DND-41 (cell line): ENCODE results near the gene SMC1A.
A peak's percentile ranks its signal among the peaks of the same experiment; 100 is the strongest.

ENCODE experiments used
- ATAC-seq: fragments of 200-7000 bp; cut with Tn5 transposase; 3 replicates; pipeline ENCODE4 v1.9.1; 2021; ENCODE audit warnings: low read depth; ENCODE audit not compliant: insufficient read depth
- DNase-seq: peaks from one replicate; pipeline ENCODE4 v3.0.0-alpha.2; 2020
- H2AFZ ChIP-seq: 2 replicates; pipeline ENCODE4 v1.6.0; 2012; ENCODE audit warnings: low read depth, low read length
- H3K27ac ChIP-seq: 2 replicates; pipeline ENCODE4 v1.5.1; 2012; ENCODE audit warnings: low read length, inconsistent platforms
- H3K27me3 ChIP-seq: fragments of 200-600 bp; sonication (generic); 2 replicates; pipeline ENCODE4 v1.6.0; 2012; ENCODE audit warnings: low read length, mild to moderate bottlenecking, inconsistent platforms; ENCODE audit not compliant: insufficient read depth, poor library complexity
- H3K36me3 ChIP-seq: 2 replicates; pipeline ENCODE4 v1.5.1; 2012; ENCODE audit warnings: low read length, inconsistent platforms; ENCODE audit not compliant: insufficient read depth
- H3K4me1 ChIP-seq: 2 replicates; pipeline ENCODE4 v1.5.1; 2012; ENCODE audit warnings: mild to moderate bottlenecking, low read length; ENCODE audit not compliant: insufficient read depth
- H3K4me2 ChIP-seq: 2 replicates; pipeline ENCODE4 v1.6.0; 2012; ENCODE audit warnings: mild to moderate bottlenecking, moderate library complexity, low read length, inconsistent platforms; ENCODE audit not compliant: insufficient read depth
- H3K4me3 ChIP-seq, 2 experiments: fragments of 200-600 bp in 1 of 2; shearing (Covaris generic) in 1 of 2; 2 replicates each; pipeline ENCODE4 v1.5.1; 2012 to 2016; ENCODE audit warnings: inconsistent platforms in 2 of 2, low read length in 2 of 2, mild to moderate bottlenecking in 2 of 2, low read depth in 1 of 2, moderate library complexity in 1 of 2
- H3K79me2 ChIP-seq: 2 replicates; pipeline ENCODE4 v1.6.0; 2012; ENCODE audit warnings: low read length, inconsistent platforms; ENCODE audit not compliant: insufficient read depth
- H3K9ac ChIP-seq: 2 replicates; pipeline ENCODE4 v1.6.0; 2012; ENCODE audit warnings: low read depth, mild to moderate bottlenecking, inconsistent platforms, low read length, moderate library complexity
- H3K9me3 ChIP-seq: 2 replicates; pipeline ENCODE4 v1.5.1; 2012; ENCODE audit warnings: low read length, moderate library complexity, mild to moderate bottlenecking, inconsistent platforms; ENCODE audit not compliant: insufficient read depth, severe bottlenecking
- H4K20me1 ChIP-seq: 2 replicates; pipeline ENCODE4 v1.6.0; 2012; ENCODE audit warnings: low read length; ENCODE audit not compliant: insufficient read depth
- EZH2 ChIP-seq: IDR thresholded peaks from 3 replicates; pipeline ENCODE4 v1.6.1; 2012; ENCODE audit warnings: borderline replicate concordance, low read depth, mild to moderate bottlenecking, moderate library complexity, low read length, inconsistent platforms; ENCODE audit not compliant: severe bottlenecking
- TF ChIP-seq, protein P1 (sequence below): IDR thresholded peaks from 2 replicates; pipeline ENCODE4 v1.5.1; 2012; ENCODE audit warnings: borderline replicate concordance, low read length, moderate library complexity, mild to moderate bottlenecking; ENCODE audit not compliant: poor library complexity, severe bottlenecking; ENCODE audit errors: extremely low read depth

SMC1A gene

GRCh38 chrX:53379008-53379710, 43.3 kb downstream of the SMC1A start:
- TF ChIP-seq, protein P1, sequence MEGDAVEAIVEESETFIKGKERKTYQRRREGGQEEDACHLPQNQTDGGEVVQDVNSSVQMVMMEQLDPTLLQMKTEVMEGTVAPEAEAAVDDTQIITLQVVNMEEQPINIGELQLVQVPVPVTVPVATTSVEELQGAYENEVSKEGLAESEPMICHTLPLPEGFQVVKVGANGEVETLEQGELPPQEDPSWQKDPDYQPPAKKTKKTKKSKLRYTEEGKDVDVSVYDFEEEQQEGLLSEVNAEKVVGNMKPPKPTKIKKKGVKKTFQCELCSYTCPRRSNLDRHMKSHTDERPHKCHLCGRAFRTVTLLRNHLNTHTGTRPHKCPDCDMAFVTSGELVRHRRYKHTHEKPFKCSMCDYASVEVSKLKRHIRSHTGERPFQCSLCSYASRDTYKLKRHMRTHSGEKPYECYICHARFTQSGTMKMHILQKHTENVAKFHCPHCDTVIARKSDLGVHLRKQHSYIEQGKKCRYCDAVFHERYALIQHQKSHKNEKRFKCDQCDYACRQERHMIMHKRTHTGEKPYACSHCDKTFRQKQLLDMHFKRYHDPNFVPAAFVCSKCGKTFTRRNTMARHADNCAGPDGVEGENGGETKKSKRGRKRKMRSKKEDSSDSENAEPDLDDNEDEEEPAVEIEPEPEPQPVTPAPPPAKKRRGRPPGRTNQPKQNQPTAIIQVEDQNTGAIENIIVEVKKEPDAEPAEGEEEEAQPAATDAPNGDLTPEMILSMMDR: no peak
- no peak for TF ChIP-seq EZH2
- H3K4me3 ChIP-seq: no peak overlapping the region
- no peaks in the 10 kb centered on the region for H3K27me3 ChIP-seq
- H3K4me1 ChIP-seq: no peaks in the 10 kb centered on the region
- H3K36me3 ChIP-seq: peaks cover 73% of the 10 kb centered on the region
- ATAC-seq: no peak
- DNase-seq: no peak
- H3K79me2 ChIP-seq: no peaks in the 10 kb centered on the region
- H2AFZ ChIP-seq: no peak overlapping the region
- peaks cover 9% of the 10 kb centered on the region; the same call in 1 of the 2 replicates for H4K20me1 ChIP-seq
- no peak overlapping the region for H3K9ac ChIP-seq
- no peak overlapping the region for H3K27ac ChIP-seq
- no peaks in the 10 kb centered on the region for H3K9me3 ChIP-seq
- H3K4me2 ChIP-seq: no peak overlapping the region

DNA sequence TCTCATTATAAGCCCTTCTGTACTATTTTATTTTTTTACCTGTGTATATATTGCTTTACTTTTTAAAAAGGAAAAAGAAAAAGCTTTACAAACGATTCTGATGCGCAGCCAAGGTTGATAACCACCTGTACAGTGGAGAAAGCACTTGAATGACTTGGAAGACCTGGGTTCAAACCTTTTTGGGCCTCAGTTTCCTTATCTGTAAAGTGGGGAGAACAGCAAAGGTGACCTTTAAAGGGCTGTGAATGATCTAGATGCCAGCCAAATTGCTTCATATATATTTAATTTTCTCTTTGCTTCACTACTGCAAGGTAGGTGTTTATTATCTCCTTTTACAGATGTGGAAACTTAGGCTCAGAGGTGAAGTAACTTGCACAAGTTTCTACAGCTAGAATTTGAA, 45.0 kb downstream of the SMC1A start:
- Histone ChIP-seq H3K4me2 (no peak overlapping the region), H3K27ac (no peak overlapping the region), H3K9me3 (no peaks in the 10 kb centered on the region), H3K4me3 (no peak overlapping the region), H3K36me3 (peaks cover 57% of the 10 kb centered on the region), H3K27me3 (no peaks in the 10 kb centered on the region), H4K20me1 (no peaks in the 10 kb centered on the region; the same call in 1 of the 2 replicates), H3K9ac (no peak overlapping the region), H2AFZ (no peak overlapping the region), H3K79me2 (no peaks in the 10 kb centered on the region), H3K4me1 (no peaks in the 10 kb centered on the region)
- TF ChIP-seq EZH2: no peak
- TF ChIP-seq, protein P1: no peak
- no peak for ATAC-seq
- DNase-seq: no peak

GRCh38 chrX:53376888-53377287, 45.6 kb downstream of the SMC1A start:
- Histone ChIP-seq H3K4me3 (no peak overlapping the region), H4K20me1 (no peaks in the 10 kb centered on the region; the same call in 1 of the 2 replicates), H3K9me3 (no peaks in the 10 kb centered on the region), H3K36me3 (peaks cover 51% of the 10 kb centered on the region), H2AFZ (no peak overlapping the region), H3K79me2 (no peaks in the 10 kb centered on the region), H3K9ac (no peak overlapping the region), H3K27ac (no peak overlapping the region), H3K4me1 (no peaks in the 10 kb centered on the region), H3K4me2 (no peak overlapping the region), H3K27me3 (no peaks in the 10 kb centered on the region)
- no peak for TF ChIP-seq EZH2
- TF ChIP-seq, protein P1: no peak
- ATAC-seq (no peak), DNase-seq (no peak)

GRCh38 chrX:53374923-53375322, 47.5 kb downstream of the SMC1A start:
- no peak overlapping the region for H3K9ac ChIP-seq
- H3K27ac ChIP-seq: no peak overlapping the region
- no peak overlapping the region for H3K4me3 ChIP-seq
- H4K20me1 ChIP-seq: no peaks in the 10 kb centered on the region
- TF ChIP-seq, protein P1: peak; percentile 21
- TF ChIP-seq EZH2: no peak
- H3K4me1 ChIP-seq: no peaks in the 10 kb centered on the region
- H3K4me2 ChIP-seq: no peak overlapping the region
- peaks cover 31% of the 10 kb centered on the region for H3K36me3 ChIP-seq
- DNase-seq (no peak), ATAC-seq (no peak)
- no peaks in the 10 kb centered on the region for H3K9me3 ChIP-seq
- H2AFZ ChIP-seq: no peak overlapping the region
- no peaks in the 10 kb centered on the region for H3K79me2 ChIP-seq
- H3K27me3 ChIP-seq: no peaks in the 10 kb centered on the region
